ENCODE measurements around the gene TF. TPM values are rescaled to one million over a fixed set of nuclear protein-coding genes. Genes with fewer than 3 reads are reported as not detected.

The TF gene
- total and polyA plus RNA-seq, 2 of the 8 experiments (the other 6 are each of a cell fraction or from before 2014, with no cell fraction given), result 0.02 to 0.26 TPM

DNA sequence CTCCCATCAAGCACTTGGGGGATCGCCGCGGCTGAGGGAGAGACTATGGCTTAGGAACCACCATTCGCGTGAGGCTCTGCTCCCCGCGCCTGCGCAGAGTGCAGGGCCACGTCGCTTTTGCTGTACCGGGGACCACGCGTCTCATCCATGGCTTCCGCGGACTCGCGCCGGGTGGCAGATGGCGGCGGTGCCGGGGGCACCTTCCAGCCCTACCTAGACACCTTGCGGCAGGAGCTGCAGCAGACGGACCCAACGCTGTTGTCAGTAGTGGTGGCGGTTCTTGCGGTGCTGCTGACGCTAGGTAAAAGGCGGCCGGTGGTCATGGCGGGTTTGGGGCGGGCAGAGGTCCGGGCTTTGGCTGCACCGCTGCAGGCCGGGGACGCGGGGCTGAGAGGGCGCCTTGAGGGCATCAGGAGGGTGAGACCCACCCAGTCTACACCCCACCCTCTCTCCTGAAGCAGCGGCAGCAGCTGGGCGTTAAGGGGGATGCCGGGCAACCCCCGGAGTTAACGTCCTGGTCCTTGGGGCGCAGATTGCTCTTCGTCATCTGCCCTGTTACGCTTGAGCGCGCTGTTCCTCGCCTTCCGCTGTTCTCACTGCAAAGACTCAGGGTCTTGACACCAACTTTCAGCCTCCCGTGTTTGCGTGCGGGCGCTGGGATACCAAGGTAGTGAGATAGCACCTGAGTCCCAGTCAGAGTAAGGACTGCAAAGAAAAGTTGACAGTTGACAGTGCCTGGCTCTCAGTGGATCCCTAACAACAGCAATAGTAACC is 59.7 kb downstream of the TF start, which contains the start of gene SRPRB (continued):
- TF ChIP-seq NANOG (IDR thresholded peaks at IDR 0.05; ENCODE audit: insufficient read depth, low read depth, low read length, poor library complexity, severe bottlenecking), result no peak
- TF ChIP-seq, protein P1, sequence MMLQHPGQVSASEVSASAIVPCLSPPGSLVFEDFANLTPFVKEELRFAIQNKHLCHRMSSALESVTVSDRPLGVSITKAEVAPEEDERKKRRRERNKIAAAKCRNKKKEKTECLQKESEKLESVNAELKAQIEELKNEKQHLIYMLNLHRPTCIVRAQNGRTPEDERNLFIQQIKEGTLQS (IDR thresholded peaks at IDR 0.05; ENCODE audit: insufficient read depth, low read depth, low read length), result no peak
- peak; percentile 78; the same call in 1 of the 2 replicates for TF ChIP-seq CREB1 (IDR thresholded peaks at IDR 0.05)
- TF ChIP-seq BCL11A (IDR thresholded peaks at IDR 0.05; ENCODE audit: low read depth in 2 of 2, low read length in 2 of 2), result no peak
- TF ChIP-seq CTBP2 (IDR thresholded peaks at IDR 0.05; ENCODE audit: borderline replicate concordance, insufficient read depth, insufficient read length, low read length), result no peak
- no peak for TF ChIP-seq EGR1 (IDR thresholded peaks at IDR 0.05; ENCODE audit: borderline replicate concordance, low read depth, low read length)
- no peak for TF ChIP-seq CTCF (IDR thresholded peaks at IDR 0.05; ENCODE audit: control extremely low read depth in 1 of 3, insufficient read depth in 1 of 3, low read depth in 1 of 3, low read length in 3 of 3)
- TF ChIP-seq HDAC6 (IDR thresholded peaks at IDR 0.05; ENCODE audit: low read depth, low read length), result no peak
- peak; percentile 76 for TF ChIP-seq SIX5 (IDR thresholded peaks at IDR 0.05; ENCODE audit: low read depth, low read length)
- no peak; the same call in 1 of the 2 replicates for TF ChIP-seq TEAD4 (IDR thresholded peaks at IDR 0.05; ENCODE audit: low read depth, low read length)
- TF ChIP-seq ZNF274 (IDR thresholded peaks at IDR 0.05; ENCODE audit: borderline replicate concordance, extremely low read depth, low read length), result no peak
- peak; percentile 88 for TF ChIP-seq PHF8 (conservative IDR thresholded peaks at IDR 0.05; ENCODE audit: low read depth, low read length)
- TF ChIP-seq GTF2F1 (IDR thresholded peaks at IDR 0.05; ENCODE audit: borderline replicate concordance, low read depth, low read length), result no peak
- TF ChIP-seq SAP30 (IDR thresholded peaks at IDR 0.05; ENCODE audit: insufficient read depth, insufficient replicate concordance, low read length), result peak; percentile 73
- peak in 1 of 2 experiments; percentile 76; a peak in 2 of 4 replicates for TF ChIP-seq HDAC2 (IDR thresholded peaks at IDR 0.05; ENCODE audit: borderline replicate concordance in 1 of 2, low read depth in 2 of 2, low read length in 2 of 2)
